Ovary (tissue), 9 donors: ENCODE data around the gene MTMR12. TPM values are rescaled to one million over a fixed set of nuclear protein-coding genes. Genes with fewer than 3 reads are reported as not detected.
"Not testable (repeated sequence)": the region's sequence is repeated elsewhere in the genome, so short reads cannot be mapped to it uniquely, and the experiment has no call there.

Source experiments
- DNase-seq, 5 donors: peaks; one replicate each; pipeline ENCODE4 v3.0.0-alpha.2; 2019 to 2020
- H3K27ac ChIP-seq, 2 donors: fragments of 200-600 bp; one replicate each; pipeline versions ENCODE4 v1.5.1 to v1.8.0; 2019 to 2022
- H3K27me3 ChIP-seq: fragments of 200-600 bp; one replicate; pipeline ENCODE4 v1.8.0; 2022
- H3K36me3 ChIP-seq: fragments of 200-600 bp; sonication (generic); one replicate; pipeline ENCODE4 v1.5.1; 2019
- H3K4me1 ChIP-seq: one replicate; pipeline ENCODE4 v1.8.1; 2013; ENCODE audit warnings: mild to moderate bottlenecking, moderate library complexity; ENCODE audit not compliant: insufficient read depth
- H3K4me3 ChIP-seq: fragments of 200-600 bp; sonication (generic); one replicate; pipeline ENCODE4 v1.5.1; 2017
- H3K9me3 ChIP-seq, 2 donors: fragments of 200-600 bp in 1 of 2; sonication (generic) in 1 of 2; one replicate each; pipeline versions ENCODE4 v1.5.1 to v1.8.1; 2013 to 2019; ENCODE audit warnings: mild to moderate bottlenecking in 1 of 2, moderate library complexity in 1 of 2
- EP300 ChIP-seq: sonication (generic); formaldehyde crosslinking; IDR thresholded peaks from one replicate; pipeline ENCODE4 v1.6.1; 2017; ENCODE audit warnings: antibody characterized with exemption
- POLR2A ChIP-seq: fragments of 450-650 bp; IDR thresholded peaks from one replicate; pipeline ENCODE4 v1.6.1; 2017; ENCODE audit warnings: antibody characterized with exemption, mild to moderate bottlenecking, moderate library complexity
- WGBS, 3 donors: extraction: QIAGEN DNeasy Blood & Tissue Kit in 1 of 3; methylation state at CpG; one replicate each; pipeline versions ENCODE4 v1.1.5 to v1.1.7; 2013 to 2017; 5-methylcytosine and 5-hydroxymethylcytosine counted together
- intact Hi-C, 4 donors: fragments of 100-400 bp; cut with DNase I; formaldehyde crosslinking; loops; one replicate each; pipeline versions ENCODE4 v1.11.0 to v1.15.1; 2022 to 2023
- polyA plus RNA-seq, 2 donors: library from polyadenylated mRNA; stranded (reverse); fragments of 200-250 nt in 1 of 2; fragments of 350-450 nt in 1 of 2; fragmentation: Illumina TruSeq in 1 of 2; extraction: RNeasy Lipid Tissue Mini Kit (QIAGEN cat#74804) in 1 of 2; gene quantifications; one replicate each; pipeline ENCODE4 v1.2.3, GENCODE V29; 2013 to 2014
- total RNA-seq, 7 donors: library from RNA; depleted of rRNA in 2 of 7; stranded (reverse); fragments of >200 nt in 2 of 7; fragmentation: NEBNext Ultra II Directional in 3 of 7; extraction: Animal tissue kit (Norgen Biotek cat#: 25700) in 3 of 7; gene quantifications; one replicate each; pipeline versions ENCODE4 v1.1.0 to v1.2.4, GENCODE V29; 2016 to 2023
- TF ChIP-seq, protein P1 (sequence below), 3 donors: fragments of 450-650 bp in 2 of 3; fragments of 200-600 bp in 1 of 3; IDR thresholded peaks; one replicate each; pipeline versions ENCODE4 v1.5.1 to v1.8.0; 2016 to 2022; ENCODE audit warnings: antibody characterized with exemption in 3 of 3, mild to moderate bottlenecking in 1 of 3
- donor health status: DM: no; HTN: no; CAD: no; lungs with moderate emphysema.
- donor health status: DM: no; HTN: no; CAD: no.
- donor health status: Bipolar disorder and iron deficiency.
- donor health status: DM: yes; HTN: yes; CAD: no.
- donor health status: DM: no; HTN: no; CAD: no.
- donor health status: DM: yes; HTN: yes; CAD: no.

MTMR12 gene
- total and polyA plus RNA-seq, 9 donors, result 14.9 to 39.0 (median 35.2) TPM

DNA sequence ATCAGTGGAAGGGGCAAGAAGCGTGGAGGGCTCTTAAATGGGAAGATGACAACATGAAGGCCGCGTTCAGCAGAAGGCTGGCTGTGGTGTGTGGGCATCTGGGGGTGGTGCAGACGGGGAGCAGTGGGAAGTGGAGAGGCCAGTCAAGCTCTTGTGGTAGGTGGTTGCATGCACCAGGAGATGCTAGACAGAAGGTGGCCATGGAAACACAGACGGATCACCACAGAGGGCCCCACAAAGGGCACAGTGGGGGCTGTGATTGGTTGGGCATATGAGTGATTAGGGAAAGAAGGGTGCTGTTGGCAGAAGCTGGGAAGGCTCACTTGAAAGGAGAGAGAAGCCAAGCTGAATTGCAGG is 14.7 kb downstream of the MTMR12 start:
- peaks cover 12% of the 10 kb centered on the region for H3K4me1 ChIP-seq
- H3K4me3 ChIP-seq, result no peak overlapping the region
- no peak for DNase-seq
- WGBS, 3 donors, result 88 to 92% (median 92%) methylated on average over 5 of the region's 5 CpGs
- no peaks in the 10 kb centered on the region for H3K36me3 ChIP-seq
- intact Hi-C loops, result no loop called here
- H3K27me3 ChIP-seq, result no peaks in the 10 kb centered on the region
- H3K9me3 ChIP-seq, result no peaks in the 10 kb centered on the region
- TF ChIP-seq EP300, result no peak
- TF ChIP-seq, protein P1, sequence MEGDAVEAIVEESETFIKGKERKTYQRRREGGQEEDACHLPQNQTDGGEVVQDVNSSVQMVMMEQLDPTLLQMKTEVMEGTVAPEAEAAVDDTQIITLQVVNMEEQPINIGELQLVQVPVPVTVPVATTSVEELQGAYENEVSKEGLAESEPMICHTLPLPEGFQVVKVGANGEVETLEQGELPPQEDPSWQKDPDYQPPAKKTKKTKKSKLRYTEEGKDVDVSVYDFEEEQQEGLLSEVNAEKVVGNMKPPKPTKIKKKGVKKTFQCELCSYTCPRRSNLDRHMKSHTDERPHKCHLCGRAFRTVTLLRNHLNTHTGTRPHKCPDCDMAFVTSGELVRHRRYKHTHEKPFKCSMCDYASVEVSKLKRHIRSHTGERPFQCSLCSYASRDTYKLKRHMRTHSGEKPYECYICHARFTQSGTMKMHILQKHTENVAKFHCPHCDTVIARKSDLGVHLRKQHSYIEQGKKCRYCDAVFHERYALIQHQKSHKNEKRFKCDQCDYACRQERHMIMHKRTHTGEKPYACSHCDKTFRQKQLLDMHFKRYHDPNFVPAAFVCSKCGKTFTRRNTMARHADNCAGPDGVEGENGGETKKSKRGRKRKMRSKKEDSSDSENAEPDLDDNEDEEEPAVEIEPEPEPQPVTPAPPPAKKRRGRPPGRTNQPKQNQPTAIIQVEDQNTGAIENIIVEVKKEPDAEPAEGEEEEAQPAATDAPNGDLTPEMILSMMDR (IDR thresholded peaks at IDR 0.05), result no peak
- no peak for TF ChIP-seq POLR2A
- no peak overlapping the region for H3K27ac ChIP-seq

DNA sequence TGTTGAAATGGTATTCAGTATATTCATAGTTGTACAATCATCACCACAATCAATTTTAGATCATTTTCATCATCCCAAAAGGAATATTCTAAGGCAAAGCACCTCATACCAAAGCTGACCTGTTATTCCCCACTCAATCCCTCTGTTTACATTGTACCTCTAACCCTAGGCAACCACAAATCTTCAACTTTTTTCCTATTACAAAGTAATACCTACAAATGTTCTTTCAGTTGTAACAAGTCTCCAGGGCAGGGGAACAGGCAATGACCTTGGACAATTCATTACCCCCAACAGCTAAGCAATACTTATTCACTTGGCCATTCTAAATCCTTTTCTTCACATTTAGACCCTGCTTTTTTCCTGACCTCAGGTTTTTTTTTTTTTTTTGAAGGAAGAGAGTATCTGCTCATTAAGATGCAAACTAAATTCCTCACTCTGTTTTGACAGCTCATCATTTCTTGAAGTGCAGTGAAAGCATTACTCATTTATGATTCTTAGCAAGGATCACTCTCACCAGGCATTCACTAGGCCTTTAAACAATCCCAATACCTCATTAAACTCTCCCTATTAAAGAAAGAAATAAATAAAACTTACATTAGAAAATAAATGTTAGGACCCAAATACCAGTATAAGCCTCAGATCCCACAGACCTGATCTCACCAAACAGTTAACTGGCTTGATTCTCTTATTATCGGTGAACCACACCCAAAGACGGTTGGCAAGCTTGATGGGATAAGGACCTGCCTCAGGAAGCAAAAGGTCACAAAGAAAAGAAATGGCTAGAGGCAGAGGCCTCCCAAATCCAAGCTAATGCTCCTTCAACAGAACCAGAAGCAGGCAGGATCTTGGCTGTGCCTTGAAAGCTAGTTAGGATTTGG is 15.3 kb downstream of the MTMR12 start:
- 31 to 45% (median 34%) methylated on average over 2 of the region's 2 CpGs for WGBS, 3 donors
- no peaks in the 10 kb centered on the region for H3K27me3 ChIP-seq
- no peak for DNase-seq
- no peak overlapping the region for H3K4me3 ChIP-seq
- peaks cover 11% of the 10 kb centered on the region for H3K4me1 ChIP-seq
- no peak for TF ChIP-seq EP300
- no peak for TF ChIP-seq POLR2A
- TF ChIP-seq, protein P1 (IDR thresholded peaks at IDR 0.05), result no peak
- intact Hi-C loops, result no loop called here
- H3K27ac ChIP-seq, result no peak overlapping the region
- no peaks in the 10 kb centered on the region for H3K9me3 ChIP-seq
- no peaks in the 10 kb centered on the region for H3K36me3 ChIP-seq

DNA sequence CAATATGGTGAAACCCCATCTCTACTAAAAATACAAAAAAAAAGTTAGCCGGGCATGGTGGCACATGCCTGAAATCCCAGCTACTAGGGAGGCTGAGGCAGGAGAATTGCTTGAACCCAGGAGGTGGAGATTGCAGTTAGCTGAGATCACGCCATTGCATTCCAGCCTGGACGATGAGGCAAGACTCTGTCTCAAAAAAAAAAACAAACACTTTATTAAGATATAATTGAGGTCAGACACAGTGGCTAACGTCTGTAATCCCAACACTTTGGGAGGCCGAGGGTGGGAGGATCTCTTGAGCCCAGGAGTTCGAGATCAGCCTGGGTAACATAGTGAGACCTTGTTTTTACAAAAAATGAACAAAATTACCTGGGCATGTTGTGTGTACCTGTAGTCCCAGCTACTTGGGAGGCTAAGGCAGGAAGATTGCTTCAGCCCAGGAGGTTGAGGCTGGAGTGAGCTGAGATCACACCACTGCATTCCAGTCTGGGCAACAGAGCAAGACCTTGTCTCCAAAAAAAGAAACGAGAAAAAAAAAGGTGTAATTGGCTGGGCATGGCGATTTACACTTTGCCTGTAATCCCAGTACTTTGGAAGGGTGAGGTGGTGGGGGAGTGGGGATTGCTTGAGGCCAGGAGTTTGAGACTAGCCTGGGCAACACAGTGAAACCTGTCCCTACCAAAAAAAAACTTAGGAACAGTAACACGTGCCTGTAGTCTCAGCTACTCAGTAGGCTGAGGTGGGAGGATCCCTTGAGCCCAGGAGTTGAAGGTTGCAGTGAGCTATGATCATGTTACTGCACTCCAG is 16.6 kb downstream of the MTMR12 start:
- H3K27me3 ChIP-seq, H3K4me1 ChIP-seq, H3K9me3 ChIP-seq, intact Hi-C loops, DNase-seq, H3K36me3 ChIP-seq, H3K27ac ChIP-seq, H3K4me3 ChIP-seq: not testable (repeated sequence)
- 70 to 74% (median 73%) methylated on average over 9 of the region's 9 CpGs for WGBS, 3 donors

GRCh38 chr5:32291591-32291990 is 21.1 kb downstream of the MTMR12 start:
- Histone ChIP-seq H3K36me3 (no peaks in the 10 kb centered on the region), H3K27ac (no peak overlapping the region), H3K4me3 (no peak overlapping the region), H3K4me1 (peaks cover 4% of the 10 kb centered on the region), H3K9me3 (no peaks in the 10 kb centered on the region), H3K27me3 (no peaks in the 10 kb centered on the region)
- DNase-seq, result no peak
- no peak for TF ChIP-seq EP300
- TF ChIP-seq, protein P1 (IDR thresholded peaks at IDR 0.05), result no peak
- no peak for TF ChIP-seq POLR2A
- intact Hi-C loops, result no loop called here
- WGBS, 3 donors, result 95 to 99% (median 97%) methylated on average over 7 of the region's 7 CpGs
